Gastroesophageal sphincter (tissue), 3 donors: ENCODE measurements around the gene EPHA4.

Experiments
- EP300 ChIP-seq: sonication (generic); formaldehyde crosslinking; IDR thresholded peaks from one replicate; pipeline ENCODE4 v1.6.1; 2017; ENCODE audit warnings: antibody characterized with exemption, mild to moderate bottlenecking
- POLR2A ChIP-seq, 2 donors: fragments of 450-650 bp; IDR thresholded peaks; one replicate each; pipeline ENCODE4 v1.6.1; 2017; ENCODE audit warnings: antibody characterized with exemption in 2 of 2, mild to moderate bottlenecking in 2 of 2, moderate library complexity in 1 of 2
- POLR2AphosphoS5 ChIP-seq: sonication (generic); formaldehyde crosslinking; IDR thresholded peaks from one replicate; pipeline ENCODE4 v1.6.1; 2017; ENCODE audit warnings: antibody characterized with exemption
- TF ChIP-seq, protein P1 (sequence below), 4 experiments: fragments of 200-600 bp in 2 of 4; fragments of 450-650 bp in 2 of 4; sonication (generic) in 1 of 4; IDR thresholded peaks; one replicate each; pipeline ENCODE4 v1.5.1; 2017 to 2019; ENCODE audit warnings: antibody characterized with exemption in 4 of 4, mild to moderate bottlenecking in 2 of 4, moderate library complexity in 2 of 4

DNA sequence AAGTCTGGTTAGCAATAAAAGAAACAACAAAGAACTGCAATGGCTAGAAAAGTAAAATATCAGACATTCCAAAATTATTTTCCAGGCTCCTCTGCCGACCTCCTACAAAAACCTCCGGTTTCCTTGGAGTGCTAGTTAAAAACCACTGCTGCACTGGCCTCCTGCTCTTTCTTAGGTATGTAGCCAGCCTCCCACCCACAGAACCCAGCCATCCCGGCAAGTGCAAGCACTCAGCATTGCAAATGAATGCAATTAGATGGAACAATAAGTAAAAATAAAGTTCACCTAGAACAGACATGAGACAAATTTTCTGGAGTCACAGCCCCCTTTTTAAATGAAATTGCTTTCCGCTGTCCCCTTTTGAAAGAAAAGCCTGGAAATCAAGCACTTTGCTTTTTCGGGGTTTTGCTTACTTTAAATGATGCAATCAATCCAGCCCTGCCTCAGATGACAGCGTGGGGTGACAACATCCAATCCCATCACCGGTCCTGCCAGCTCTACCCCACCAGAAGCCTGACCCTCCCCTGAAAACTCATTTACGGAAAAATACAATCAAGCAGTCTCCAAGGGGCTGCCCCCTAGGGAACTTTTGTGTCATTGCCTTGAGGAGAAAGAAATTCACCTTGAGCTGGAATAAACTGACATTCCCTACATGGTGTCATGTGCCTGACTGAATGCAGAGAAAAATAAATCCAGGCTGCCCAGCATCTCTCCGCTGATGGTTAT, 199.8 kb downstream of the EPHA4 start:
- no peak for TF ChIP-seq POLR2A (IDR thresholded peaks at IDR 0.05)
- TF ChIP-seq, protein P1, sequence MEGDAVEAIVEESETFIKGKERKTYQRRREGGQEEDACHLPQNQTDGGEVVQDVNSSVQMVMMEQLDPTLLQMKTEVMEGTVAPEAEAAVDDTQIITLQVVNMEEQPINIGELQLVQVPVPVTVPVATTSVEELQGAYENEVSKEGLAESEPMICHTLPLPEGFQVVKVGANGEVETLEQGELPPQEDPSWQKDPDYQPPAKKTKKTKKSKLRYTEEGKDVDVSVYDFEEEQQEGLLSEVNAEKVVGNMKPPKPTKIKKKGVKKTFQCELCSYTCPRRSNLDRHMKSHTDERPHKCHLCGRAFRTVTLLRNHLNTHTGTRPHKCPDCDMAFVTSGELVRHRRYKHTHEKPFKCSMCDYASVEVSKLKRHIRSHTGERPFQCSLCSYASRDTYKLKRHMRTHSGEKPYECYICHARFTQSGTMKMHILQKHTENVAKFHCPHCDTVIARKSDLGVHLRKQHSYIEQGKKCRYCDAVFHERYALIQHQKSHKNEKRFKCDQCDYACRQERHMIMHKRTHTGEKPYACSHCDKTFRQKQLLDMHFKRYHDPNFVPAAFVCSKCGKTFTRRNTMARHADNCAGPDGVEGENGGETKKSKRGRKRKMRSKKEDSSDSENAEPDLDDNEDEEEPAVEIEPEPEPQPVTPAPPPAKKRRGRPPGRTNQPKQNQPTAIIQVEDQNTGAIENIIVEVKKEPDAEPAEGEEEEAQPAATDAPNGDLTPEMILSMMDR (IDR thresholded peaks at IDR 0.05): no peak
- TF ChIP-seq POLR2AphosphoS5: no peak
- no peak for TF ChIP-seq EP300
